Measurements from ENCODE around the gene BATF3. TPM values are rescaled to one million over a fixed set of nuclear protein-coding genes. Genes with fewer than 3 reads are reported as not detected.
A peak's percentile ranks its signal among the peaks of the same experiment; 100 is the strongest.

The BATF3 gene, protein sequence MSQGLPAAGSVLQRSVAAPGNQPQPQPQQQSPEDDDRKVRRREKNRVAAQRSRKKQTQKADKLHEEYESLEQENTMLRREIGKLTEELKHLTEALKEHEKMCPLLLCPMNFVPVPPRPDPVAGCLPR
- total RNA-seq (10 to 100 TPM; 10.8 to 34.0 (median 14.1) TPM), polyA plus RNA-seq (10 to 100 TPM; 11.3 to 23.3 (median 12.3) TPM)
- long read RNA-seq, donor 1, partial matches to known transcripts = 0 of 5 reads
- long read RNA-seq, donor 1, other reads (novel, unspliced or antisense) = 0 of 5 reads
- long read RNA-seq, donor 2, partial matches to known transcripts = 0 of 3 reads
- long read RNA-seq, donor 2, other reads (novel, unspliced or antisense) = 0 of 3 reads

DNA sequence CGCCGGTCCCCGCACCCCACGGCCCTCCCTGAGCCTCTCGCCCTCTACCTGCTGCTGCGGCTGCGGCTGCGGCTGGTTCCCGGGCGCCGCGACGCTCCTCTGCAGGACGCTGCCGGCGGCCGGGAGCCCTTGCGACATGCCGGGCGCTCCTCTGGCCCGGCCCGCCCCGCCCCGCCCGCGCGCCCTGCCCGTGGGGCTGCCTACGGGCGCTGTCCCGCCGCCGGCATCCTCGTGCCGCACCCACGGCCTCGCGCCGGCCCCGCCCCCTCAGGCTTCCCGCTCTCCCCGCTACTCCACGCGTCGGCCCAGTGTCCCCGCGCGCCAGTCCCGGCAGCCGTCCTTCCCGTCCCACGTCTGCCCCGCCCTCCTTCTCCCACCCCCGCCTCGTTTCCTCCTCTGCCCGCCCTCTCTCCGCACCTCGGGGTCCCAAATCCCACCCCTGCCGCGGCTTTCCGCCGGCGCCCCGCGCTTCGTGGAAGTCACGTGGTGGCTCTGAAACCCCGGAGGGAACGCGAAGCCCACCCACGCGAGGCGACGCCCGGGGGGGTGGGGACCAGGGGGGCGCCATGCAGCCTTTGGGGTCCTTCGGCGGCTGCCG is at the start of gene BATF3:
Gene BATF3, minus strand, starts transcription at position 216 of the 598 bp plus-strand sequence. Its CDS starts 78 bp downstream, at position 138.
- Histone ChIP-seq H3K4me1 (peaks cover 24 to 50% (median 39%) of the 10 kb centered on the region in 6 donors), H3K36me3 (no peaks in the 10 kb centered on the region), H3K9me3 (no peaks in the 10 kb centered on the region), H3K27ac (peak within 1 kb of the TSS; percentile 42 to 86 (median 78)), H3K27me3 (replicated peaks in 1 of 7) (peaks cover 0 to 20% (median 0%) of the 10 kb centered on the region in 7 donors), H3K4me3 (peak within 1 kb of the TSS; percentile 58 to 86 (median 73))
- TF ChIP-seq POLR2AphosphoS5 (IDR thresholded peaks at IDR 0.05) (no peak), POLR2A (IDR thresholded peaks at IDR 0.05) (no peak)
- TF ChIP-seq, protein P1, sequence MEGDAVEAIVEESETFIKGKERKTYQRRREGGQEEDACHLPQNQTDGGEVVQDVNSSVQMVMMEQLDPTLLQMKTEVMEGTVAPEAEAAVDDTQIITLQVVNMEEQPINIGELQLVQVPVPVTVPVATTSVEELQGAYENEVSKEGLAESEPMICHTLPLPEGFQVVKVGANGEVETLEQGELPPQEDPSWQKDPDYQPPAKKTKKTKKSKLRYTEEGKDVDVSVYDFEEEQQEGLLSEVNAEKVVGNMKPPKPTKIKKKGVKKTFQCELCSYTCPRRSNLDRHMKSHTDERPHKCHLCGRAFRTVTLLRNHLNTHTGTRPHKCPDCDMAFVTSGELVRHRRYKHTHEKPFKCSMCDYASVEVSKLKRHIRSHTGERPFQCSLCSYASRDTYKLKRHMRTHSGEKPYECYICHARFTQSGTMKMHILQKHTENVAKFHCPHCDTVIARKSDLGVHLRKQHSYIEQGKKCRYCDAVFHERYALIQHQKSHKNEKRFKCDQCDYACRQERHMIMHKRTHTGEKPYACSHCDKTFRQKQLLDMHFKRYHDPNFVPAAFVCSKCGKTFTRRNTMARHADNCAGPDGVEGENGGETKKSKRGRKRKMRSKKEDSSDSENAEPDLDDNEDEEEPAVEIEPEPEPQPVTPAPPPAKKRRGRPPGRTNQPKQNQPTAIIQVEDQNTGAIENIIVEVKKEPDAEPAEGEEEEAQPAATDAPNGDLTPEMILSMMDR (IDR thresholded peaks at IDR 0.05 in 8 of 11, conservative IDR thresholded peaks at IDR 0.05 in 3 of 11) = no peak
- DNase-seq = peak; percentile 88
- WGBS, 5 donors = 0 to 2% (median 1%) methylated on average over 40 to 79 of the region's 79 CpGs
- intact Hi-C loops (cut with DNase I; ENCODE audit: low total_unique reads) = no loop called here

DNA sequence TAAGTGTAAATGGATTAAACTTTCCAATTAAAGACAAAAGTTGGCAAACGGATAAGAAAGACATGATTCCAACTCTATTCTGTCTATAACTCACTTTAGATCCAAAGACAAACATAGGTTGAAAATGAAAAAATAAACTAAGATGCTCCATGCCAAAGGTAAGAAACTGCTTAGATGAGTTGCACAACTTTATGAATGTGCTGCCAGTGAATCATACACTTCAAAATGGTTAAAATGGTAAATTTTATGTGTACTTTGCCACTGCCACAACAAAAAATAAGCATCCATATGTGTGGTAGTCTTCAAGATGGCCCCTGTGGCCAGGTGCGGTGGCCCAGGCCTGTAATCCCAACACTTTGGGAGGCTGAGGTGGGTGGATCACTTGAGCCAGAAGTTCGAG is 46.9 kb upstream of the BATF3 start:
- WGBS, 5 donors = 95 to 99% (median 99%) methylated on average over 3 of the region's 3 CpGs
- Histone ChIP-seq H3K27me3 (replicated peaks in 1 of 7) (no peaks in the 10 kb centered on the region), H3K4me3 (no peak overlapping the region), H3K4me1 (peaks cover 10 to 23% (median 17%) of the 10 kb centered on the region in 6 donors), H3K9me3 (peaks cover 0 to 3% (median 0%) of the 10 kb centered on the region in 8 donors), H3K36me3 (peaks cover 0 to 10% (median 0%) of the 10 kb centered on the region in 6 donors), H3K27ac (no peak overlapping the region)
- DNase-seq = no peak
- intact Hi-C loops (cut with DNase I; ENCODE audit: low total_unique reads) = no loop called here
- TF ChIP-seq, protein P1 (IDR thresholded peaks at IDR 0.05 in 8 of 11, conservative IDR thresholded peaks at IDR 0.05 in 3 of 11) = no peak
- TF ChIP-seq POLR2AphosphoS5 (IDR thresholded peaks at IDR 0.05) (no peak), POLR2A (IDR thresholded peaks at IDR 0.05) (no peak)

DNA sequence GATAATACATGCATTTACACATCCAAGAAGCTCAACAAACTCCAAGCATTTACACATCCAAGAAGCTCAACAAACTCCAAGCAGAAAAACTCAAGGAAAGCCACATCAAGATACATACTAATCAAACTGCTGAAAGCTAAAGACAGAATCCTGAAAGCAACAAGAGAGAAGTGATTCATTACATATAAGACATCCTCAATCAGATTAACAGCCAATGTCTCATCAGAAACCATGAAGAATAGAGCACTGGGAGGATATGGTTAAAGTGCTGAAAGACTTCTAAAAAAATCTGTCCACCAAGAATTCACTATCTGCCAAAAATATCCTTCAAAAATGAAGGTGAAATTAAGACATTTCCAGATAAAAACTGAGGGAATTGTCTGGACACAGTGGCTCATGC is 45.7 kb upstream of the BATF3 start:
- Histone ChIP-seq H3K27me3 (replicated peaks in 1 of 7) (no peaks in the 10 kb centered on the region), H3K9me3 (peaks cover 0 to 5% (median 0%) of the 10 kb centered on the region in 8 donors), H3K36me3 (peaks cover 0 to 17% (median 0%) of the 10 kb centered on the region in 6 donors), H3K4me1 (peaks cover 9 to 11% (median 10%) of the 10 kb centered on the region in 6 donors), H3K4me3 (no peak overlapping the region), H3K27ac (no peak overlapping the region)
- no peak for DNase-seq
- intact Hi-C loops (cut with DNase I; ENCODE audit: low total_unique reads) = no loop called here
- TF ChIP-seq, protein P1 (IDR thresholded peaks at IDR 0.05 in 8 of 11, conservative IDR thresholded peaks at IDR 0.05 in 3 of 11) = no peak
- TF ChIP-seq POLR2A (IDR thresholded peaks at IDR 0.05) (no peak), POLR2AphosphoS5 (IDR thresholded peaks at IDR 0.05) (no peak)

DNA sequence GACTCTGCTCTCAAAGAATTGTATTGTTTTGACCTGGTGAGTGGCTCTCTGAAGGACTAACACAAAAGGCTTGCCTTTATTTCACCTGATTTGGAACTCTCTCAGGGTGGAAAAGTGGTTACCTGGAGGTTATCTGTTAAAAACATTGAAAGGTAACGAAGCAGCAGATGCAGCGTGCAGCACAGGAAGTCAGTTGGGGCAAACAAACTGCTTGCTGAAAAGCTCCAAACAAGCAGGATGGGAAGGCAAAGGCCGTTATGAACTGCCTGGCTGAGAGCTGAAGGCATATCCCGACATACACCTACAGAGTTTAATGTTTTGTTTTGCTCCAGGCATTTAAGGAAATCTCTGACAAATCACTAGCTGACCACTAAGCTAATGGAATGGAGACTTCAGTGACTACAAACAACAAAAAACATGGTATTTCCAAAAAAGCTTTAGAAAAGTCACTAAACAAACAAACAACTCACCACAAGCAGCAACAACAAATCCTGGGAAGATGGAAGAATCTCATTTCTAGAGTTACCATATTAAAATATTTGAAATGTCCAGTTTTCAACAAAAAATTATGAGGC is 44.3 kb upstream of the BATF3 start:
- no peak for DNase-seq
- H3K27ac ChIP-seq = no peak overlapping the region
- no peak for TF ChIP-seq POLR2AphosphoS5 (IDR thresholded peaks at IDR 0.05)
- TF ChIP-seq, protein P1 (IDR thresholded peaks at IDR 0.05 in 8 of 11, conservative IDR thresholded peaks at IDR 0.05 in 3 of 11) = no peak
- no peak for TF ChIP-seq POLR2A (IDR thresholded peaks at IDR 0.05)

More for the DNA sequence above, 44.3 kb upstream of the BATF3 start:
- H3K36me3 ChIP-seq = peaks cover 0 to 21% (median 0%) of the 10 kb centered on the region in 6 donors
- 68 to 85% (median 83%) methylated on average over 4 of the region's 4 CpGs for WGBS, 5 donors
- no peaks in the 10 kb centered on the region for H3K4me1 ChIP-seq
- no peaks in the 10 kb centered on the region for H3K27me3 ChIP-seq (replicated peaks in 1 of 7)
- peaks cover 0 to 5% (median 0%) of the 10 kb centered on the region in 8 donors for H3K9me3 ChIP-seq
- intact Hi-C loops (cut with DNase I; ENCODE audit: low total_unique reads) = no loop called here
- no peak overlapping the region for H3K4me3 ChIP-seq

All from spleen (tissue), 13 donors.